ENCODE results near the gene PDLIM4. TPM values are rescaled to one million over a fixed set of nuclear protein-coding genes. Genes with fewer than 3 reads are reported as not detected.

Gene PDLIM4
- total RNA-seq, 1 experiment from 2014 or later, result 7.6 TPM

DNA sequence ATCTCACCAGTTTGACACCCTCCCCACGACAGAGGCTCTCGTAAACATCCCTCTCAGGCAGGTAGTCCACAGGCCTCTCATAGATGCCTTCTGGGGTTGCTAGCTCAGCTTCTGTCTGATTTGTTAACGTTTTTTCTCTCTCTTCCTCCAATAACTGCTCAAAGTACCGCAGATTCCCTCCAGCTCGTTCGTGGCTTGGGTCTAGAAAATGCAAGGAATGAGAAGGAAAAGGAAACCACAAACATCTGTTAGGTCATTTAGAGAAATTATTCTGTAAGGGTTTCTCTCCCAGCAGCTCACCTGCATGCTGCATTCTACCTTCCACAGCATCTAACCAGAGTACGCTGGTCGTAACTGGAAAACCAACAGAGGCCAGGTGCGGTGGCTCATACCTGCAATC lies 48.4 kb upstream of the PDLIM4 start:
- Histone ChIP-seq H3K18ac (ENCODE audit: insufficient read length, low read depth, low read length) (no peak overlapping the region), H2AK5ac (ENCODE audit: insufficient read length, low read length) (no peak overlapping the region), H2BK15ac (ENCODE audit: low read depth, low read length) (no peak overlapping the region), H3K79me2 (ENCODE audit: insufficient read depth, low read length) (no peaks in the 10 kb centered on the region), H4K20me1 (ENCODE audit: control insufficient read depth, insufficient read depth, insufficient read length) (no peaks in the 10 kb centered on the region), H3K23me2 (ENCODE audit: insufficient read length, low read depth, low read length, poor library complexity, severe bottlenecking) (no peaks in the 10 kb centered on the region), H4K91ac (ENCODE audit: insufficient read length, low read depth, low read length) (no peak overlapping the region), H4K5ac (ENCODE audit: insufficient read length, low read depth, low read length) (no peak overlapping the region), H3K14ac (ENCODE audit: insufficient read depth, low read length) (no peak overlapping the region), H2BK5ac (ENCODE audit: insufficient read length, low read length) (no peak overlapping the region), H2BK120ac (ENCODE audit: low read depth, low read length, poor library complexity, severe bottlenecking) (no peak overlapping the region), H3K27me3 (ENCODE audit: insufficient read depth, low read length) (no peaks in the 10 kb centered on the region), H3K4me2 (ENCODE audit: insufficient read depth, insufficient read length, low read length) (no peak overlapping the region), H3K4ac (ENCODE audit: low read depth, low read length) (no peak overlapping the region), H2BK12ac (ENCODE audit: insufficient read length, low read depth, low read length) (no peak overlapping the region), H4K8ac (replicated peaks; ENCODE audit: insufficient read length, low read depth, low read length) (no peak overlapping the region), H3K27ac (ENCODE audit: insufficient read length, low read depth, low read length) (no peak overlapping the region), H3K56ac (ENCODE audit: insufficient read length, low read depth, low read length) (no peak overlapping the region), H3K23ac (ENCODE audit: insufficient read length, low read depth, low read length) (no peak overlapping the region), H2BK20ac (ENCODE audit: low read depth, low read length, poor library complexity, severe bottlenecking) (no peak overlapping the region), H3K79me1 (ENCODE audit: insufficient read depth, low read depth, low read length, poor library complexity, severe bottlenecking) (no peaks in the 10 kb centered on the region), H3K9ac (ENCODE audit: extremely low read depth, insufficient read length, low read length) (no peak overlapping the region), H3T11ph (ENCODE audit: low read length) (no peak overlapping the region), H3K4me1 (ENCODE audit: insufficient read depth, low read length) (no peaks in the 10 kb centered on the region), H3K9me3 (ENCODE audit: control insufficient read depth, low read depth, low read length) (no peaks in the 10 kb centered on the region), H2AFZ (ENCODE audit: low read length) (no peak overlapping the region)
- H3K9me3 Mint-ChIP-seq, result peaks cover 2 to 5% of the 10 kb centered on the region in 2 experiments; a peak in 3 of 5 replicates
- peaks cover 7 to 19% (median 18%) of the 10 kb centered on the region in 3 experiments for H3K36me3 Mint-ChIP-seq (ENCODE audit: insufficient read depth in 1 of 3, low read depth in 3 of 3)
- no peak overlapping the region for H3K4me3 Mint-ChIP-seq
- no peaks in the 10 kb centered on the region for H3K27me3 Mint-ChIP-seq (ENCODE audit: low read depth)
- TF ChIP-seq, protein P1, sequence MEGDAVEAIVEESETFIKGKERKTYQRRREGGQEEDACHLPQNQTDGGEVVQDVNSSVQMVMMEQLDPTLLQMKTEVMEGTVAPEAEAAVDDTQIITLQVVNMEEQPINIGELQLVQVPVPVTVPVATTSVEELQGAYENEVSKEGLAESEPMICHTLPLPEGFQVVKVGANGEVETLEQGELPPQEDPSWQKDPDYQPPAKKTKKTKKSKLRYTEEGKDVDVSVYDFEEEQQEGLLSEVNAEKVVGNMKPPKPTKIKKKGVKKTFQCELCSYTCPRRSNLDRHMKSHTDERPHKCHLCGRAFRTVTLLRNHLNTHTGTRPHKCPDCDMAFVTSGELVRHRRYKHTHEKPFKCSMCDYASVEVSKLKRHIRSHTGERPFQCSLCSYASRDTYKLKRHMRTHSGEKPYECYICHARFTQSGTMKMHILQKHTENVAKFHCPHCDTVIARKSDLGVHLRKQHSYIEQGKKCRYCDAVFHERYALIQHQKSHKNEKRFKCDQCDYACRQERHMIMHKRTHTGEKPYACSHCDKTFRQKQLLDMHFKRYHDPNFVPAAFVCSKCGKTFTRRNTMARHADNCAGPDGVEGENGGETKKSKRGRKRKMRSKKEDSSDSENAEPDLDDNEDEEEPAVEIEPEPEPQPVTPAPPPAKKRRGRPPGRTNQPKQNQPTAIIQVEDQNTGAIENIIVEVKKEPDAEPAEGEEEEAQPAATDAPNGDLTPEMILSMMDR (conservative IDR thresholded peaks at IDR 0.05), result no peak
- peaks cover 9% of the 10 kb centered on the region in 2 experiments; a peak in 3 of 4 replicates for H3K4me1 Mint-ChIP-seq
- H3K27ac Mint-ChIP-seq, result peak overlapping the region in 1 of 3 experiments; percentile 30; a peak in 1 of 7 replicates
- no peak for DNase-seq
- no CpG with 5 or more reads among the region's 9 CpGs for WGBS (ENCODE audit: extremely low coverage, insufficient read length, low lambda C conversion rate)

Measured in H9 (cell line).